ENCODE data around the gene SLC6A3.

Gene SLC6A3

DNA sequence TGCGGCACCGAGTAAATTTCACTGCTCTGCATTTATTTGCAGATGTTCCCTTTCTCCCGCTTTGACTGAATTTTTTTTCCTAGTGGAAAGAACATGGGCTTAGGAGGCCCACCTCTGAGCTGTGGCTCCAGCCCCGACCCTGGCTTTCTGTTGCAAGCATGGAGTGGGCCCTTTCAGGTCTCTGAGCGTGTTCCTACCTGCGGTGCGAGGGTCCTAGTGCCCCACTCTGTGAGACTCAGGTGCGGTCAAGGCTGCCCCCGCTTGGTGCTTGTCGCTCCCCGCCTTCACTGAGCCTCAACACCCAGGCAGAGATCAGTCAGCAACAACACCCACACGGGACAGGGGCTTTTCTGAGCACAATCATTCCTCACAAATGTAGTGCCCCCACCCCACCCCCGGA lies 32.0 kb downstream of the SLC6A3 start:
- TF ChIP-seq CTCF (IDR thresholded peaks at IDR 0.05), result no peak

DNA sequence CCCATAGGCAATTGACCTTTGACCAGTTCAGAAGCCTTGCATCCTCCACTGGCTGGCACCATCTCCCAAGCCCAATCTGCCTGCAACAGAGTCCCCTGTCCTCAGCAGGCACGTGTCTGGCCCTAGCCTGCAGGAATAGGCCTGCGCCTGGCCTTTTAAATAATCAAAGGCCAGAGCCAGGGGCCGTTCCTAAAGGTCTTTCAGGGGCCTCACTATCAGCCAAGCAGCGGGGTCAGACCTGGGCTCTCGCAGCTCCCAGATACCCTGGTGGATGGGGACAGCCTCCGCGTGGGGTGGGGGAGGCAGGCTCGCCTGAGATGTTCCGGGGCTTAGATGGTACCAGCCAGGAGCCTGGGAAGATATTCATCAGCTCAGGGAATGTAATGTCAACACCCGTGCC lies 32.6 kb downstream of the SLC6A3 start:
- no peak for TF ChIP-seq CTCF (IDR thresholded peaks at IDR 0.05)

GRCh38 chr5:1412163-1412562 lies 33.1 kb downstream of the SLC6A3 start:
- TF ChIP-seq CTCF (IDR thresholded peaks at IDR 0.05), result no peak

DNA sequence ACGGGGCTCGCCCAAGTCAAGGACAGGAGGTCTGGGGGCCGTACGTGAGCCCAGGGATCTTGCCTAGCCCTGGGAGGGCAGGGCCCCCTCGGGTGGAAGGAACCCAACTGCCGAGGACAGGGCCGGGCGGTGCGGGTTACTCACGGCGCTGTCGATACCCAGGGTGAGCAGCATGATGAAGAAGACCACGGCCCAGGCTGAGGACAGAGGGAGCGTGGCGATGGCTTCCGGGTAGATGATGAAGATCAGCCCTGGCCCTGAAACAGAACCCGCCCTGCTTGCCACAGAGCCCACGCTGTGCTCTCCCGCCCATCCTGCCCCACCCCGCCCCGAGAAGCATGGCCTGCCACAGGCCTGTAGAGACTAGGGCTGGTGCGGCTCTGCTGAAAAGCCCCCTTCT lies 34.1 kb downstream of the SLC6A3 start:
- no peak for TF ChIP-seq CTCF (IDR thresholded peaks at IDR 0.05)

GRCh38 chr5:1410156-1411014 lies 34.9 kb downstream of the SLC6A3 start:
- TF ChIP-seq CTCF (IDR thresholded peaks at IDR 0.05), result no peak

- TF ChIP-seq CTCF (IDR thresholded peaks at IDR 0.05), result no peak
Observed at GRCh38 chr5:1409381-1410110, 35.7 kb downstream of the SLC6A3 start.

DNA sequence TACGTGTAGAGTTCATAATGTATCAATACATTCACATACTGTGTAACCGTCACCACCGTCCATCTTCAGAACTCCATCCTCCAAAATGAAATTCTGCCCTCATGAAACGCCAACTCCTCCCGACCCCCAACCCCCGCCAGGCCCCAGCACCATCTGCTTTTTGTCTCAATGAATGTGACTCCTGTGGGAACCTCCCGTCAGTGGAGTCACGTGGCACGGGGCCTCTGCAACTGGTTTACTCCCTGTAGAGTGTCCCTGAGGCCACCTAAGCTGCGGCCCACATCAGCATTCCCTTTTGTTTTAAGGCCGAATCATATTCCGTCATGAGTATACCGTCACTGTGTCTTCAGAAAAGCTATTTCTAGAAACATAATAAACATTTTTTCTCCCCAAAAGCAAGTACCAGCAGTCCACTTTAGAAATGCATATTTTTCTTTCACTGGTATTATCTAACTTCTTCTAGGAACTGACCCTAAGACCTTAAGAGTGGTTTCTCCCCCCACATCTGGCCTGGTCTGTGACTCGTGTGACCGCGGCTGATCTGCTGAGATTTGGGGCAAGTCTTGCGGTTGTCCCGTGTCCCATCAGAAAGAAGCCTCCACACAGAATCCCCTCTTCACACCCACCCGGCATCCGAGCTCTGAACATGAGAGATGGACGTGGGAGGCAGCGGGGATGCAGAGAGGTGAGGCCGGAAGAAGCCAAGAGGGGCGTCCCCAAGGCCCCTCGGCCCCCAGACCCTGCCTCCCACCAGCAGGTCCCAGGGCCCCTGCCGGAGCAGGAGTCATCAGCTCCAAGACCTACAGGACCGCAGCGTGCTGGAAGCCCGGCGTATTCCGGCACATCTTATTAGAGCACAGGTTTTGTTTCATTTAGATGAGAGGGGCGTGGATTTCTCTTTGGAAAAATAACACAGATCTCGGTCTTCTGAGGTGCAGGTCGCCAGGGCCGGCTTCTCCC lies 38.3 kb downstream of the SLC6A3 start:
- no peak for TF ChIP-seq CTCF (IDR thresholded peaks at IDR 0.05)

All from LNCAP (cell line).